ENCODE results near the gene C22orf15. TPM values are rescaled to one million over a fixed set of nuclear protein-coding genes. Genes with fewer than 3 reads are reported as not detected.

C22orf15 gene
- total RNA-seq, 2 donors from 2014 or later, result not detected

DNA sequence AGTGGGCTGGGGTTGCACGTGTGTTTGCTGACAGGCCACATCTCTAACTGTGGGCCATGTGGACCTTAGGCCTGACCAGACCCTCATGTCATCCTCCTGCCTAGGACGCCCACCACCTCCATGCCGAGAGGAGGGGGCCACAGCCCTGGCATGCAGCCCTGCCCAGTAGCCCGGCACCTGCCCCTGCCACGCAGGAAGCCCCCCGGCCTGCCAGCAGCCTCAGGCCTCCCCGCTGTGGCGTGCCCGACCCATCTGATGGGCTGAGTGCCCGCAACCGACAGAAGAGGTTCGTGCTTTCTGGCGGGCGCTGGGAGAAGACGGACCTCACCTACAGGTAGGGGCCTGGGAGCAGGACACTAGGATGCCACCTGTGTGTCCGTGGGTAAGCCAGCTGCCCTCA, 16.3 kb downstream of the C22orf15 start:
- ATAC-seq (ENCODE audit: insufficient number of reproducible peaks, low FRiP score, low read depth) (no peak), DNase-seq (ENCODE audit: low spot score) (no peak)
- H3K36me3 ChIP-seq, result no peaks in the 10 kb centered on the region
- no peak overlapping the region for H3K27ac ChIP-seq
- H3K9me3 ChIP-seq, result no peaks in the 10 kb centered on the region
- H3K4me1 ChIP-seq (ENCODE audit: control insufficient read depth in 1 of 2, low read depth in 2 of 2), result peaks cover 0 to 8% of the 10 kb centered on the region in 2 donors
- no peak overlapping the region for H3K4me3 ChIP-seq
- no peaks in the 10 kb centered on the region for H3K27me3 ChIP-seq (replicated peaks; ENCODE audit: insufficient read depth)
- TF ChIP-seq, protein P1, sequence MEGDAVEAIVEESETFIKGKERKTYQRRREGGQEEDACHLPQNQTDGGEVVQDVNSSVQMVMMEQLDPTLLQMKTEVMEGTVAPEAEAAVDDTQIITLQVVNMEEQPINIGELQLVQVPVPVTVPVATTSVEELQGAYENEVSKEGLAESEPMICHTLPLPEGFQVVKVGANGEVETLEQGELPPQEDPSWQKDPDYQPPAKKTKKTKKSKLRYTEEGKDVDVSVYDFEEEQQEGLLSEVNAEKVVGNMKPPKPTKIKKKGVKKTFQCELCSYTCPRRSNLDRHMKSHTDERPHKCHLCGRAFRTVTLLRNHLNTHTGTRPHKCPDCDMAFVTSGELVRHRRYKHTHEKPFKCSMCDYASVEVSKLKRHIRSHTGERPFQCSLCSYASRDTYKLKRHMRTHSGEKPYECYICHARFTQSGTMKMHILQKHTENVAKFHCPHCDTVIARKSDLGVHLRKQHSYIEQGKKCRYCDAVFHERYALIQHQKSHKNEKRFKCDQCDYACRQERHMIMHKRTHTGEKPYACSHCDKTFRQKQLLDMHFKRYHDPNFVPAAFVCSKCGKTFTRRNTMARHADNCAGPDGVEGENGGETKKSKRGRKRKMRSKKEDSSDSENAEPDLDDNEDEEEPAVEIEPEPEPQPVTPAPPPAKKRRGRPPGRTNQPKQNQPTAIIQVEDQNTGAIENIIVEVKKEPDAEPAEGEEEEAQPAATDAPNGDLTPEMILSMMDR (IDR thresholded peaks at IDR 0.05), result no peak

DNA sequence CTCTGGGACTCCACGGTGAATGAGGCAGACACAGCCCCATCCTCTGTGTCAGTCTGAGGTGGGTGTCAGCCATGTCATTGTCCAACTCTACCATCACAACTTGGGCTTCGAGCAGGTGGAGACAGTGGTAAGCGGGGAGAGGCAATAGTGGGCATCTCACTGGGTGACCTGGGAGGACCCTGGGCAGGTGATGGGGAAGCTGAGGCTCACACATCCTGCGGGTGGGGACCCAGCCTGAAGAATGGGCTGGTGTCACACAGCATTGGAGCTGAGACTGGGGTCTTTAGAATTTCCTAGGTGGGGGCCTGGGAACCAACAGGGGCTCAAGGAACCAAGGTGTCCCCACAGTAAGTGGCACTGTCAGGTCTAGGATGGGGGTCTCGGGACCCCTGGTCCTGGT, 16.9 kb downstream of the C22orf15 start:
- H3K9me3 ChIP-seq, result no peaks in the 10 kb centered on the region
- peaks cover 0 to 2% of the 10 kb centered on the region in 2 donors for H3K4me1 ChIP-seq (ENCODE audit: control insufficient read depth in 1 of 2, low read depth in 2 of 2)
- TF ChIP-seq, protein P1 (IDR thresholded peaks at IDR 0.05), result no peak
- H3K27ac ChIP-seq, result no peak overlapping the region
- no peak overlapping the region for H3K4me3 ChIP-seq
- ATAC-seq (ENCODE audit: insufficient number of reproducible peaks, low FRiP score, low read depth) (no peak), DNase-seq (ENCODE audit: low spot score) (no peak)
- H3K36me3 ChIP-seq, result no peaks in the 10 kb centered on the region
- H3K27me3 ChIP-seq (replicated peaks; ENCODE audit: insufficient read depth), result no peaks in the 10 kb centered on the region

DNA sequence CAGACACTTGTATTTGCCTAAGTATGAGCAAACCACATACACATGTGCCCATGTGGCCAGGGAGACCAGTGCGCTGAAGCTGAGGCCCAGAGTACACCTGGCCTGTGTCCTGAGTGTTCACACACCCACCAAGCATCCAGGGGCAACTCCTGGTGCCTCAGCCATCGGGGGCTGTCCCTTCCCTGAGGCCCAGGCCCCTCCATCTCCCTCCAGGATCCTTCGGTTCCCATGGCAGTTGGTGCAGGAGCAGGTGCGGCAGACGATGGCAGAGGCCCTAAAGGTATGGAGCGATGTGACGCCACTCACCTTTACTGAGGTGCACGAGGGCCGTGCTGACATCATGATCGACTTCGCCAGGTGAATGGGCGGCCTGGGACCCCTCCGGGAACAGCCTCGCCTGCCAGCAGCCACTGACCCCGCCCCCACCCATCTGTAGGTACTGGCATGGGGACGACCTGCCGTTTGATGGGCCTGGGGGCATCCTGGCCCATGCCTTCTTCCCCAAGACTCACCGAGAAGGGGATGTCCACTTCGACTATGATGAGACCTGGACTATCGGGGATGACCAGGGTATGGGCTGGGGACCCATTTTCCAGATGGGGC, 17.5 kb downstream of the C22orf15 start:
- H3K9me3 ChIP-seq, result no peaks in the 10 kb centered on the region
- H3K36me3 ChIP-seq, result no peaks in the 10 kb centered on the region
- no peaks in the 10 kb centered on the region for H3K4me1 ChIP-seq (ENCODE audit: control insufficient read depth in 1 of 2, low read depth in 2 of 2)
- no peak overlapping the region for H3K27ac ChIP-seq
- ATAC-seq (ENCODE audit: insufficient number of reproducible peaks, low FRiP score, low read depth) (no peak), DNase-seq (ENCODE audit: low spot score) (no peak)
- H3K4me3 ChIP-seq, result no peak overlapping the region
- no peaks in the 10 kb centered on the region for H3K27me3 ChIP-seq (replicated peaks; ENCODE audit: insufficient read depth)
- TF ChIP-seq, protein P1 (IDR thresholded peaks at IDR 0.05), result no peak

DNA sequence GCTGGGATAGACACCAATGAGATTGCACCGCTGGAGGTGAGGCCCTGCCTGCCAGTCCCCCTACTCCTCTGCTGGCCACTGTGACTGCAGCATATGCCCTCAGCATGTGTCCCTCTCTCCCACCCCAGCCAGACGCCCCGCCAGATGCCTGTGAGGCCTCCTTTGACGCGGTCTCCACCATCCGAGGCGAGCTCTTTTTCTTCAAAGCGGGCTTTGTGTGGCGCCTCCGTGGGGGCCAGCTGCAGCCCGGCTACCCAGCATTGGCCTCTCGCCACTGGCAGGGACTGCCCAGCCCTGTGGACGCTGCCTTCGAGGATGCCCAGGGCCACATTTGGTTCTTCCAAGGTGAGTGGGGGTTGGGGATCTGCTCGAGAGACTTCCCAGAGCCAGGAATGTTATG, 18.3 kb downstream of the C22orf15 start:
- ATAC-seq (ENCODE audit: insufficient number of reproducible peaks, low FRiP score, low read depth) (no peak), DNase-seq (ENCODE audit: low spot score) (no peak)
- Histone ChIP-seq H3K36me3 (no peaks in the 10 kb centered on the region), H3K27ac (no peak overlapping the region), H3K27me3 (replicated peaks; ENCODE audit: insufficient read depth) (no peaks in the 10 kb centered on the region), H3K4me1 (ENCODE audit: control insufficient read depth in 1 of 2, low read depth in 2 of 2) (peaks cover under 1 to 5% of the 10 kb centered on the region in 2 donors), H3K9me3 (no peaks in the 10 kb centered on the region), H3K4me3 (no peak overlapping the region)
- TF ChIP-seq, protein P1 (IDR thresholded peaks at IDR 0.05), result no peak

DNA sequence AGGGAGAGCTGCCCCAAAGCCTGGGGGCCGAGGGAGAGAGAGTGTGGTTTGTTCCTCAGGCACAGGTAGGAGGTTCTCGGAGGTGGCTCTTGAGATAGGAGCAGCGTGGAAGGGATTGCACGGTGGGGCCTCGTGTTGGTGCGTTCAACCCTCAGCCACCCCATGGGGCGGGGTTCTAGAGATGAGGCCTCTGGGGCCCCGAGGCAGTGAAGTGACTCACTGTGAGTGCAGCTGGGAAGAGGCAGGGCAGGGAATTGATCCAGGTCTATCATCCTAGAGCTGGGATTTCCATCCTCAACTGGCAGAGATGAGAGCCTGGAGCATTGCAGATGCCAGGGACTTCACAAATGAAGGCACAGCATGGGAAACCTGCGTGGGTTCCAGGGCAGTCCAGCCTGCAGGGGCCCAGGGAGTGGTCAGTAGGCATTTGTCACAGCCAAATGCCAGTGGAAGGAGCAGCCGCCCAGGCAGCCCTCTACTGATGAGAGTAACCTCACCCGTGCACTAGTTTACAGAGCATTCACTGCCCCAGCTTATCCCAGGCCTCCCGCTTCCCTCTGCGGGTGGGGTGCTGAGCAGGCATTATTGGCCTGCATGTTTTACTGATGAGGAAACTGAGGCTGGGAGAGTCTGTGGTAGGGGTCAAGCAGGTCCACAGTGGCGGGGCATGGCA, 18.9 kb downstream of the C22orf15 start:
- H3K27me3 ChIP-seq (replicated peaks; ENCODE audit: insufficient read depth), result no peaks in the 10 kb centered on the region
- H3K4me1 ChIP-seq (ENCODE audit: control insufficient read depth in 1 of 2, low read depth in 2 of 2), result peaks cover 5 to 10% of the 10 kb centered on the region in 2 donors
- ATAC-seq (ENCODE audit: insufficient number of reproducible peaks, low FRiP score, low read depth) (no peak), DNase-seq (ENCODE audit: low spot score) (no peak)
- H3K4me3 ChIP-seq, result no peak overlapping the region
- TF ChIP-seq, protein P1 (IDR thresholded peaks at IDR 0.05), result no peak
- H3K36me3 ChIP-seq, result no peaks in the 10 kb centered on the region
- no peak overlapping the region for H3K27ac ChIP-seq
- no peaks in the 10 kb centered on the region for H3K9me3 ChIP-seq
